ENCODE measurements around the gene MAIP1.

GRCh38 chr2:199988151-199988550 is 32.8 kb downstream of the MAIP1 start:
- TF ChIP-seq CTCF (conservative IDR thresholded peaks at IDR 0.05 in 1 of 2, IDR thresholded peaks at IDR 0.05 in 1 of 2; ENCODE audit: low read depth in 1 of 2, low read length in 2 of 2), result no peak
- no peak for TF ChIP-seq EZH2 (IDR thresholded peaks at IDR 0.05; ENCODE audit: low read length, missing control alignments)

Data from fibroblast of lung (primary cell).